Mesenchymal stem cell (in vitro differentiated cells and primary cell): ENCODE results near the gene KCNC1.

ENCODE experiments used
- DNase-seq: peaks from one replicate; pipeline ENCODE4 v3.0.0-alpha.2; 2013
- H2AFZ ChIP-seq: one replicate; pipeline ENCODE4 v1.6.1; 2013; ENCODE audit warnings: low read depth, mild to moderate bottlenecking, control low read depth, inconsistent platforms, low read length, moderate library complexity
- H2AK5ac ChIP-seq: 2 replicates; pipeline ENCODE4 v1.6.1; 2013; ENCODE audit warnings: low read length, moderate library complexity, mild to moderate bottlenecking, inconsistent platforms; ENCODE audit not compliant: severe bottlenecking
- H2BK120ac ChIP-seq: one replicate; pipeline ENCODE4 v1.6.1; 2013; ENCODE audit warnings: low read depth, mild to moderate bottlenecking, inconsistent platforms, low read length, moderate library complexity
- H2BK12ac ChIP-seq, 2 experiments: one replicate each; pipeline ENCODE4 v1.6.1; 2013; ENCODE audit warnings: inconsistent platforms in 2 of 2, low read length in 2 of 2, mild to moderate bottlenecking in 2 of 2, moderate library complexity in 2 of 2, control low read depth in 1 of 2
- H2BK15ac ChIP-seq: one replicate; pipeline ENCODE4 v1.6.1; 2013; ENCODE audit warnings: mild to moderate bottlenecking, low read depth, inconsistent platforms; ENCODE audit not compliant: poor library complexity, severe bottlenecking
- H2BK5ac ChIP-seq: 2 replicates; pipeline ENCODE4 v1.6.1; 2013; ENCODE audit warnings: low read depth, mild to moderate bottlenecking, low read length, control low read depth, inconsistent platforms; ENCODE audit not compliant: poor library complexity, severe bottlenecking
- H3K14ac ChIP-seq, 2 experiments: one replicate each; pipeline ENCODE4 v1.6.1; 2013; ENCODE audit warnings: inconsistent platforms in 2 of 2, low read length in 2 of 2, control low read depth in 1 of 2, mild to moderate bottlenecking in 1 of 2, moderate library complexity in 1 of 2
- H3K18ac ChIP-seq, 2 experiments: one replicate each; pipeline ENCODE4 v1.6.1; 2013; ENCODE audit warnings: inconsistent platforms in 2 of 2, low read length in 2 of 2, control low read depth in 1 of 2, low read depth in 1 of 2, mild to moderate bottlenecking in 1 of 2
- H3K23ac ChIP-seq, 2 experiments: one replicate each; pipeline ENCODE4 v1.6.1; 2013; ENCODE audit warnings: inconsistent platforms in 2 of 2, low read length in 2 of 2, mild to moderate bottlenecking in 2 of 2, moderate library complexity in 2 of 2, control low read depth in 1 of 2
- H3K27ac ChIP-seq: 2 replicates; pipeline ENCODE4 v1.5.1; 2013; ENCODE audit warnings: mild to moderate bottlenecking, moderate library complexity, low read length, control low read depth, inconsistent platforms; ENCODE audit not compliant: poor library complexity, severe bottlenecking
- H3K27me3 ChIP-seq, 2 experiments: 2 replicates each; pipeline versions ENCODE4 v1.6.1 to v1.7.0; 2013; ENCODE audit warnings: low read length in 2 of 2, mild to moderate bottlenecking in 2 of 2, moderate library complexity in 2 of 2, control low read depth in 1 of 2, inconsistent platforms in 1 of 2; ENCODE audit not compliant: control insufficient read depth in 1 of 2, insufficient read depth in 1 of 2
- H3K36me3 ChIP-seq, 2 experiments: 2 replicates each; pipeline versions ENCODE4 v1.6.1 to v1.7.0; 2013; ENCODE audit warnings: low read length in 2 of 2, control low read depth in 1 of 2, inconsistent platforms in 1 of 2, low read depth in 1 of 2, mild to moderate bottlenecking in 1 of 2; ENCODE audit not compliant: insufficient read depth in 2 of 2, control insufficient read depth in 1 of 2
- H3K4ac ChIP-seq, 2 experiments: one replicate each; pipeline ENCODE4 v1.6.1; 2013; ENCODE audit warnings: inconsistent platforms in 2 of 2, low read length in 2 of 2, mild to moderate bottlenecking in 2 of 2, moderate library complexity in 2 of 2, control low read depth in 1 of 2, low read depth in 1 of 2
- H3K4me1 ChIP-seq: 2 replicates; pipeline ENCODE4 v1.6.1; 2013; ENCODE audit warnings: low read depth, low read length, control low read depth; ENCODE audit not compliant: control insufficient read depth, insufficient read depth
- H3K4me2 ChIP-seq: 2 replicates; pipeline ENCODE4 v1.6.1; 2013; ENCODE audit warnings: low read length, mild to moderate bottlenecking, inconsistent platforms; ENCODE audit not compliant: poor library complexity, severe bottlenecking
- H3K4me3 ChIP-seq, 2 experiments: 2 replicates each; pipeline versions ENCODE4 v1.5.1 to v1.7.0; 2013; ENCODE audit warnings: low read length in 2 of 2, mild to moderate bottlenecking in 2 of 2, control low read depth in 1 of 2, low read depth in 1 of 2; ENCODE audit not compliant: insufficient read depth in 1 of 2
- H3K79me1 ChIP-seq: replicated peaks from 2 replicates; pipeline ENCODE4 v1.6.1; 2013; ENCODE audit warnings: mild to moderate bottlenecking, control low read depth, low read length, inconsistent platforms; ENCODE audit not compliant: poor library complexity, severe bottlenecking
- H3K9ac ChIP-seq: 2 replicates; pipeline ENCODE4 v1.7.0; 2013; ENCODE audit warnings: mild to moderate bottlenecking, low read length, moderate library complexity
- H3K9me3 ChIP-seq: 2 replicates; pipeline ENCODE4 v1.7.0; 2013; ENCODE audit warnings: mild to moderate bottlenecking, low read length; ENCODE audit not compliant: control insufficient read depth
- H4K8ac ChIP-seq: one replicate; pipeline ENCODE4 v1.6.1; 2013; ENCODE audit warnings: inconsistent platforms, mild to moderate bottlenecking, low read length, moderate library complexity
- H4K91ac ChIP-seq: one replicate; pipeline ENCODE4 v1.6.1; 2013; ENCODE audit warnings: mild to moderate bottlenecking, low read length, inconsistent platforms
- WGBS: methylation state at CpG from one replicate; pipeline ENCODE4 v1.1.7; 2013; ENCODE audit warnings: mixed read lengths; 5-methylcytosine and 5-hydroxymethylcytosine counted together

The KCNC1 gene

GRCh38 chr11:17798253-17798652, 63.7 kb downstream of the KCNC1 start:
- H4K91ac ChIP-seq, result no peak overlapping the region

GRCh38 chr11:17798716-17799115, 64.1 kb downstream of the KCNC1 start:
- H2BK5ac ChIP-seq, result no peak overlapping the region
- no peak for DNase-seq
- no peak overlapping the region for H4K91ac ChIP-seq
- H3K4me2 ChIP-seq, result no peak overlapping the region
- H2BK120ac ChIP-seq, result no peak overlapping the region
- H3K27me3 ChIP-seq, result no peaks in the 10 kb centered on the region
- no peak overlapping the region for H3K23ac ChIP-seq
- no peak overlapping the region for H3K4me3 ChIP-seq
- no peak overlapping the region for H3K14ac ChIP-seq
- no peak overlapping the region for H3K4ac ChIP-seq
- no peak overlapping the region for H4K8ac ChIP-seq
- no peak overlapping the region for H3K18ac ChIP-seq
- WGBS, result 90% methylated on average over 3 of the region's 3 CpGs
- no peaks in the 10 kb centered on the region for H3K9me3 ChIP-seq
- no peak overlapping the region for H3K9ac ChIP-seq
- no peak overlapping the region for H2BK12ac ChIP-seq
- no peak overlapping the region for H2AK5ac ChIP-seq
- H2AFZ ChIP-seq, result no peak overlapping the region
- H3K36me3 ChIP-seq, result peaks cover 0 to 2% of the 10 kb centered on the region in 2 experiments
- no peak overlapping the region for H2BK15ac ChIP-seq
- H3K27ac ChIP-seq, result no peak overlapping the region
- no peaks in the 10 kb centered on the region for H3K79me1 ChIP-seq
- H3K4me1 ChIP-seq, result no peaks in the 10 kb centered on the region

More at GRCh38 chr11:17798253-17798652, 63.7 kb downstream of the KCNC1 start:
- Histone ChIP-seq H2BK5ac (no peak overlapping the region), H3K18ac (no peak overlapping the region), H2BK12ac (no peak overlapping the region), H3K79me1 (no peaks in the 10 kb centered on the region), H3K27ac (no peak overlapping the region), H3K4ac (no peak overlapping the region), H3K23ac (no peak overlapping the region), H2BK15ac (no peak overlapping the region), H3K36me3 (peaks cover 0 to 2% of the 10 kb centered on the region in 2 experiments), H3K27me3 (no peaks in the 10 kb centered on the region), H2AFZ (no peak overlapping the region), H3K4me2 (no peak overlapping the region), H2AK5ac (no peak overlapping the region), H2BK120ac (no peak overlapping the region), H3K4me3 (no peak overlapping the region), H3K9me3 (no peaks in the 10 kb centered on the region), H3K9ac (no peak overlapping the region), H3K14ac (no peak overlapping the region), H3K4me1 (no peaks in the 10 kb centered on the region), H4K8ac (no peak overlapping the region)
- DNase-seq, result no peak
- 86% methylated on average over 5 of the region's 6 CpGs for WGBS

GRCh38 chr11:17799147-17799546, 64.6 kb downstream of the KCNC1 start:
- Histone ChIP-seq H2BK15ac (no peak overlapping the region), H2BK12ac (no peak overlapping the region), H2AK5ac (no peak overlapping the region), H3K4me3 (no peak overlapping the region), H3K36me3 (peaks cover 0 to 2% of the 10 kb centered on the region in 2 experiments), H3K27ac (no peak overlapping the region), H2BK120ac (no peak overlapping the region), H3K14ac (no peak overlapping the region), H3K4ac (no peak overlapping the region), H4K8ac (no peak overlapping the region), H4K91ac (no peak overlapping the region), H3K23ac (no peak overlapping the region), H3K4me1 (no peaks in the 10 kb centered on the region), H3K9ac (no peak overlapping the region), H2BK5ac (no peak overlapping the region), H2AFZ (no peak overlapping the region), H3K18ac (no peak overlapping the region), H3K4me2 (no peak overlapping the region), H3K9me3 (no peaks in the 10 kb centered on the region), H3K79me1 (no peaks in the 10 kb centered on the region), H3K27me3 (no peaks in the 10 kb centered on the region)
- 97% methylated on average over 5 of the region's 5 CpGs for WGBS
- no peak for DNase-seq

GRCh38 chr11:17801166-17801565, 66.6 kb downstream of the KCNC1 start:
- no peak overlapping the region for H3K18ac ChIP-seq
- H3K9me3 ChIP-seq, result no peaks in the 10 kb centered on the region
- H3K4me3 ChIP-seq, result no peak overlapping the region
- no peak overlapping the region for H2BK120ac ChIP-seq
- H2AK5ac ChIP-seq, result no peak overlapping the region
- no peak overlapping the region for H3K4ac ChIP-seq
- no peak overlapping the region for H2BK5ac ChIP-seq
- H3K23ac ChIP-seq, result no peak overlapping the region
- H2BK12ac ChIP-seq, result no peak overlapping the region
- H3K79me1 ChIP-seq, result no peaks in the 10 kb centered on the region
- H3K14ac ChIP-seq, result no peak overlapping the region
- H4K91ac ChIP-seq, result no peak overlapping the region
- H3K36me3 ChIP-seq, result peaks cover 0 to 2% of the 10 kb centered on the region in 2 experiments
- DNase-seq, result no peak
- H3K27me3 ChIP-seq, result no peaks in the 10 kb centered on the region
- H4K8ac ChIP-seq, result no peak overlapping the region
- no peaks in the 10 kb centered on the region for H3K4me1 ChIP-seq
- no peak overlapping the region for H2BK15ac ChIP-seq
- no peak overlapping the region for H2AFZ ChIP-seq
- no peak overlapping the region for H3K9ac ChIP-seq
- no peak overlapping the region for H3K4me2 ChIP-seq
- H3K27ac ChIP-seq, result no peak overlapping the region
- WGBS, result 97% methylated on average over 4 of the region's 4 CpGs
